H1 (cell line): Measurements from ENCODE around the gene TMEM140. TPM values are rescaled to one million over a fixed set of nuclear protein-coding genes. Genes with fewer than 3 reads are reported as not detected.

Experiments
- CTCF ChIA-PET: fragments of 300-600 bp; sonication (Branson Sonifier 250); formaldehyde crosslinking; loops from one replicate; lab custom pipeline; 2021; ENCODE audit not compliant: partially characterized antibody; lab: Charles Lee
- POLR2A ChIA-PET: fragments of 300-600 bp; sonication (Branson Sonifier 250); formaldehyde crosslinking; loops from one replicate; lab custom pipeline; 2021; ENCODE audit warnings: inconsistent platforms; ENCODE audit not compliant: partially characterized antibody; lab: Charles Lee
- DNase-seq, 2 experiments: peaks; one replicate each; pipeline versions ENCODE4 v3.0.0 to v3.0.0-alpha.2; 2010 to 2022; ENCODE audit warnings: low spot score in 2 of 2, low read depth in 1 of 2, mixed read lengths in 1 of 2
- FAIRE-seq: peaks from 2 replicates; lab custom pipeline; 2011; peaks lifted over from hg19 to GRCh38; lab: Jason Lieb, UNC
- H2AFZ ChIP-seq: 2 replicates; pipeline ENCODE4 v1.8.1; 2012; ENCODE audit warnings: low read length, inconsistent platforms
- H2AK5ac ChIP-seq: 2 replicates; pipeline ENCODE4 v1.6.1; 2013; ENCODE audit warnings: low read depth, low read length
- H2BK120ac ChIP-seq: replicated peaks from 2 replicates; pipeline ENCODE3; 2013; ENCODE audit warnings: low read depth, low read length, inconsistent platforms
- H2BK12ac ChIP-seq: 2 replicates; pipeline ENCODE4 v1.6.1; 2013; ENCODE audit warnings: low read depth, low read length
- H2BK15ac ChIP-seq: 2 replicates; pipeline ENCODE4 v1.6.1; 2013; ENCODE audit warnings: low read length
- H2BK20ac ChIP-seq: 2 replicates; pipeline ENCODE4 v1.6.1; 2013; ENCODE audit warnings: low read length
- H2BK5ac ChIP-seq: 2 replicates; pipeline ENCODE4 v1.6.1; 2013; ENCODE audit warnings: low read depth, low read length
- H3K14ac ChIP-seq: 2 replicates; pipeline ENCODE4 v1.6.1; 2013; ENCODE audit warnings: inconsistent platforms; ENCODE audit not compliant: insufficient read length
- H3K18ac ChIP-seq: 2 replicates; pipeline ENCODE4 v1.6.1; 2013; ENCODE audit warnings: low read length; ENCODE audit errors: extremely low read depth
- H3K23ac ChIP-seq: 2 replicates; pipeline ENCODE4 v1.6.1; 2013; ENCODE audit warnings: inconsistent platforms; ENCODE audit not compliant: insufficient read length
- H3K23me2 ChIP-seq: 2 replicates; pipeline ENCODE4 v1.6.1; 2013; ENCODE audit warnings: low read depth, low read length
- H3K27ac ChIP-seq: 2 replicates; pipeline ENCODE4 v1.6.1; 2011; ENCODE audit warnings: low read depth, low read length, inconsistent platforms
- H3K27me3 ChIP-seq, 4 experiments: replicated peaks in 1 of 4; 1 replicate in 1 of 4; 2 replicates in 3 of 4; pipeline versions ENCODE4 v1.6.1 to v1.8.1; 2011 to 2013; ENCODE audit warnings: low read length in 3 of 4, mild to moderate bottlenecking in 3 of 4, inconsistent platforms in 2 of 4, mixed read lengths in 2 of 4, moderate library complexity in 1 of 4; ENCODE audit not compliant: control insufficient read depth in 3 of 4, insufficient read depth in 3 of 4; ENCODE audit errors: extremely low read depth in 1 of 4
- H3K36me3 ChIP-seq, 4 experiments: 2 replicates each; pipeline versions ENCODE4 v1.6.1 to v1.8.1; 2011 to 2013; ENCODE audit warnings: mild to moderate bottlenecking in 4 of 4, low read length in 3 of 4, moderate library complexity in 2 of 4, control low read depth in 1 of 4, inconsistent platforms in 1 of 4; ENCODE audit not compliant: insufficient read depth in 4 of 4, control insufficient read depth in 2 of 4
- H3K4ac ChIP-seq: replicated peaks from 2 replicates; pipeline ENCODE3; 2013; ENCODE audit warnings: low read length, low read depth, mixed read lengths, inconsistent platforms; ENCODE audit not compliant: insufficient read length
- H3K4me1 ChIP-seq, 4 experiments: replicated peaks in 1 of 4; 1 replicate in 1 of 4; 2 replicates in 3 of 4; pipeline versions ENCODE4 v1.6.1 to v1.8.1; 2011 to 2013; ENCODE audit warnings: low read length in 3 of 4, inconsistent platforms in 2 of 4, mixed read lengths in 1 of 4; ENCODE audit not compliant: insufficient read depth in 4 of 4, control insufficient read depth in 3 of 4
- H3K4me2 ChIP-seq, 2 experiments: 2 replicates each; pipeline versions ENCODE4 v1.6.1 to v1.8.1; 2011 to 2013; ENCODE audit warnings: low read depth in 2 of 2, low read length in 2 of 2, control low read depth in 1 of 2, inconsistent platforms in 1 of 2, mild to moderate bottlenecking in 1 of 2; ENCODE audit not compliant: insufficient read depth in 1 of 2
- H3K4me3 ChIP-seq, 4 experiments: fragments of 200-600, 300-600 bp in 1 of 4; sonication (generic), shearing (Covaris generic), sonication (Bioruptor Twin) in 1 of 4; 2 replicates each; pipeline versions ENCODE4 v1.5.1 to v1.8.1; 2011 to 2016; ENCODE audit warnings: low read length in 4 of 4, low read depth in 3 of 4, control low read depth in 2 of 4, inconsistent platforms in 2 of 4, mild to moderate bottlenecking in 2 of 4, mixed read lengths in 1 of 4, moderate library complexity in 1 of 4; ENCODE audit not compliant: insufficient read depth in 2 of 4; ENCODE audit errors: extremely low read depth in 1 of 4
- H3K56ac ChIP-seq: replicated peaks from 2 replicates; pipeline ENCODE3; 2013; ENCODE audit warnings: low read depth, mild to moderate bottlenecking, mixed read lengths, low read length, inconsistent platforms; ENCODE audit not compliant: insufficient read length
- H3K79me1 ChIP-seq: 2 replicates; pipeline ENCODE4 v1.6.1; 2013; ENCODE audit warnings: low read depth, low read length, control low read depth
- H3K79me2 ChIP-seq, 2 experiments: 2 replicates each; pipeline versions ENCODE4 v1.6.1 to v1.8.1; 2012 to 2013; ENCODE audit warnings: low read length in 2 of 2, mild to moderate bottlenecking in 2 of 2, inconsistent platforms in 1 of 2; ENCODE audit not compliant: insufficient read depth in 2 of 2, control insufficient read depth in 1 of 2
- H3K9ac ChIP-seq, 4 experiments: replicated peaks in 1 of 4; 1 replicate in 1 of 4; 2 replicates in 3 of 4; pipeline versions ENCODE4 v1.6.1 to v1.8.1; 2011 to 2013; ENCODE audit warnings: low read depth in 3 of 4, low read length in 3 of 4, control low read depth in 2 of 4, mild to moderate bottlenecking in 2 of 4, moderate library complexity in 2 of 4, inconsistent platforms in 1 of 4; ENCODE audit errors: extremely low read depth in 1 of 4
- H3K9me3 ChIP-seq, 2 experiments: 2 replicates each; pipeline versions ENCODE4 v1.6.1 to v1.8.1; 2012 to 2013; ENCODE audit warnings: mild to moderate bottlenecking in 2 of 2, moderate library complexity in 2 of 2, control low read depth in 1 of 2, inconsistent platforms in 1 of 2, low read depth in 1 of 2, low read length in 1 of 2, mixed read lengths in 1 of 2; ENCODE audit not compliant: insufficient read depth in 2 of 2
- H4K20me1 ChIP-seq, 2 experiments: replicated peaks in 1 of 2; 2 replicates each; pipeline versions ENCODE3 to v1.8.1; 2011 to 2013; ENCODE audit warnings: inconsistent platforms in 2 of 2, low read length in 2 of 2, mild to moderate bottlenecking in 1 of 2; ENCODE audit not compliant: insufficient read depth in 2 of 2, control insufficient read depth in 1 of 2
- H4K5ac ChIP-seq: 2 replicates; pipeline ENCODE4 v1.6.1; 2013; ENCODE audit warnings: low read length, low read depth, mixed read lengths, inconsistent platforms; ENCODE audit not compliant: insufficient read length
- H4K8ac ChIP-seq: 2 replicates; pipeline ENCODE4 v1.8.0; 2013; ENCODE audit warnings: mild to moderate bottlenecking, moderate library complexity, low read length, inconsistent platforms; ENCODE audit not compliant: insufficient read depth; ENCODE audit errors: extremely low read depth
- H4K91ac ChIP-seq: replicated peaks from 2 replicates; pipeline ENCODE3; 2013; ENCODE audit warnings: low read length, mixed read lengths, inconsistent platforms; ENCODE audit not compliant: insufficient read length
- GTF2F1 ChIP-seq: IDR thresholded peaks from 2 replicates; pipeline ENCODE4 v1.6.1; 2012; ENCODE audit warnings: low read depth, low read length, improper control_type of control experiment, borderline replicate concordance
- RAD21 ChIP-seq, 2 experiments: IDR thresholded peaks in 1 of 2; conservative IDR thresholded peaks in 1 of 2; 2 replicates each; pipeline ENCODE4 v1.6.1; 2011; ENCODE audit warnings: low read depth in 2 of 2, low read length in 2 of 2, improper control_type of control experiment in 1 of 2, inconsistent platforms in 1 of 2, mild to moderate bottlenecking in 1 of 2, moderate library complexity in 1 of 2
- WGBS, 2 experiments: shearing (Covaris generic) in 1 of 2; methylation state at CpG; one replicate each; pipeline versions ENCODE4 v1.1.6 to v1.1.7; 2013 to 2015; ENCODE audit warnings: low lambda C conversion rate in 2 of 2, mixed read lengths in 2 of 2, inconsistent platforms in 1 of 2, low coverage in 1 of 2, missing lambda C conversion rate in 1 of 2; ENCODE audit not compliant: insufficient replicate concordance in 2 of 2, insufficient coverage in 1 of 2, insufficient read length in 1 of 2; ENCODE audit errors: extremely low coverage in 1 of 2, missing lambda C conversion rate in 1 of 2; 5-methylcytosine and 5-hydroxymethylcytosine counted together
- polyA plus RNA-seq, 7 experiments: library from polyadenylated mRNA; depleted of rRNA in 3 of 7; stranded (reverse) in 5 of 7; unstranded in 2 of 7; fragments of >200 nt in 5 of 7; fragments of 200-250 nt in 2 of 7; gene quantifications; 1 replicate in 5 of 7; 2 replicates in 1 of 7; 4 replicates in 1 of 7; pipeline versions ENCODE4 v1.2.1 to v1.2.3, GENCODE V29; 2011 to 2013; ENCODE audit warnings: missing spikeins in 2 of 7, mixed read lengths in 2 of 7
- total RNA-seq: library from RNA; stranded (reverse); fragmentation: NEBNext Ultra II Directional; extraction: Animal tissue kit (Norgen Biotek cat#: 25700); gene quantifications from 2 replicates; pipeline ENCODE4 v1.2.1, GENCODE V29; 2021

TMEM140 gene
- total and polyA plus RNA-seq, 2 of the 8 experiments (the other 6 are each of a cell fraction or from before 2014, with no cell fraction given), result not detected

DNA sequence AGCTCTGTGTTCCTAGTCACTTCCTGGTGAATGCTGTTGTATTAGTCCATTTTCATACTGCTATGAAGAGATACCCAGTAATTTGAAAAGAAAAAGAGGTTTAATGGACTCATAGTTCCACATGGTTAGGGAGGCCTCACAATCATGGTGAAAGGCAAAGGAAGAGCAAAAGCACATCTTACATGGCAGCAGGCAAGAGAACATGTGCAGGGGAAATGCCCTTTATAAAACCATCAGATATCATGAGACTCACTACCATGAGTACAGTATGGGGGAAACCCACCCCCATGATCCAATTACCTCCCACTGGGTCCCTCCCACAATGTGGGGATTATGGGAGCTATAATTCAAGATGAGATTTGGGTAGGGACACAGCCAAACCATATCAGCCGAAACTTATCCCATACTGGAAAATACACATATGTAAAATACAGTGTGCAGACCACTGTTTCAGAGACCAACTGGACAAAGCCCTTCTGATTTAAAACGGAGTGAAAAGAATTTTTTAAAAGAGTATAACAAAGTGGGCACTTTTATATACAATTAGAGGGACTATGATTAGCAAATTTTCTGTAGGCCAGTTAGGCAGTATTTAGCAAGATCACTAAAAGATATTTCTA, 14.6 kb downstream of the TMEM140 start:
- Histone ChIP-seq H3K79me1 (no peaks in the 10 kb centered on the region; the same call in 1 of the 2 replicates), H2AK5ac (no peak overlapping the region), H2BK12ac (no peak overlapping the region), H4K91ac (no peak overlapping the region), H4K8ac (no peak overlapping the region), H3K4ac (no peak overlapping the region), H4K20me1 (no peaks in the 10 kb centered on the region), H3K36me3 (peaks cover 15 to 38% (median 29%) of the 10 kb centered on the region in 4 experiments), H4K5ac (no peak overlapping the region), H3K79me2 (no peaks in the 10 kb centered on the region), H3K4me3 (no peak overlapping the region), H3K27ac (no peak overlapping the region), H2BK5ac (no peak overlapping the region), H3K23ac (no peak overlapping the region), H3K27me3 (no peaks in the 10 kb centered on the region), H3K14ac (no peak overlapping the region), H2BK20ac (no peak overlapping the region), H3K56ac (no peak overlapping the region), H3K9me3 (peaks cover 7 to 12% of the 10 kb centered on the region in 2 experiments), H3K18ac (no peak overlapping the region), H3K4me1 (0 out of 7 replicates have a peak, but pooled peaks cover 0 to 2% (median 0%) of the 10 kb centered on the region in 4 experiments), H3K23me2 (no peaks in the 10 kb centered on the region), H2BK15ac (no peak overlapping the region), H3K4me2 (no peak overlapping the region), H2BK120ac (no peak overlapping the region), H2AFZ (no peak overlapping the region), H3K9ac (no peak overlapping the region)
- DNase-seq, result no peak
- TF ChIP-seq RAD21 (IDR thresholded peaks at IDR 0.05 in 1 of 2, conservative IDR thresholded peaks at IDR 0.05 in 1 of 2; ENCODE audit: low read depth in 2 of 2, low read length in 2 of 2) (no peak), GTF2F1 (no peak)
- no peak for FAIRE-seq
- CTCF ChIA-PET, result interaction anchor here (1.2 kb wide), 1 partner anchor 12 kb away, joined by 3 read pairs; no protein-coding TSS in a partner anchor
- POLR2A ChIA-PET, result interaction anchor here (0.6 to 4.0 kb wide), 4 partner anchors 17 to 48 kb away, joined by 3 to 20 read pairs (median 4); no protein-coding TSS in a partner anchor
- 93% methylated on average over 2 of the region's 2 CpGs; no CpG with 5 or more reads in 1 of the 2 experiments for WGBS, 2 experiments
